HL-60 (cell line): ENCODE results near the gene CTNND2.

Experiments used
- DNase-seq, 2 experiments: peaks; one replicate each; pipeline ENCODE4 v3.0.0-alpha.2; 2010 to 2020; ENCODE audit warnings: low read depth in 1 of 2, low spot score in 1 of 2
- H3K27ac ChIP-seq: fragments of 250-450 bp; sonication (Bioruptor Pico); replicated peaks from 2 replicates; pipeline ENCODE4 v1.5.1; 2020; ENCODE audit warnings: mild to moderate bottlenecking, moderate library complexity
- H3K27me3 ChIP-seq: fragments of 250-450 bp; sonication (Bioruptor Pico); 2 replicates; pipeline ENCODE4 v1.5.1; 2021; ENCODE audit warnings: mild to moderate bottlenecking, moderate library complexity; ENCODE audit not compliant: insufficient read depth, poor library complexity, severe bottlenecking
- H3K4me3 ChIP-seq: replicated peaks from 2 replicates; pipeline ENCODE4 v1.5.1; 2011; ENCODE audit warnings: mild to moderate bottlenecking, control low read depth, low read length; ENCODE audit not compliant: insufficient read depth
- CTCF ChIP-seq: IDR thresholded peaks from one replicate; pipeline ENCODE4 v1.5.1; 2011; ENCODE audit warnings: low read length, control low read depth, inconsistent platforms; ENCODE audit not compliant: insufficient read depth
- GABPA ChIP-seq: IDR thresholded peaks from 2 replicates; pipeline ENCODE4 v1.6.1; 2012; ENCODE audit warnings: low read depth
- POLR2AphosphoS5 ChIP-seq: IDR thresholded peaks from 2 replicates; pipeline ENCODE4 v1.6.1; 2012; ENCODE audit warnings: low read depth
- REST ChIP-seq: IDR thresholded peaks from 2 replicates; pipeline ENCODE4 v1.6.1; 2012; ENCODE audit warnings: low read depth; ENCODE audit not compliant: insufficient replicate concordance
- SPI1 ChIP-seq: IDR thresholded peaks from 2 replicates; pipeline ENCODE4 v1.6.1; 2012; ENCODE audit warnings: low read depth, mild to moderate bottlenecking, borderline replicate concordance

The CTNND2 gene

DNA sequence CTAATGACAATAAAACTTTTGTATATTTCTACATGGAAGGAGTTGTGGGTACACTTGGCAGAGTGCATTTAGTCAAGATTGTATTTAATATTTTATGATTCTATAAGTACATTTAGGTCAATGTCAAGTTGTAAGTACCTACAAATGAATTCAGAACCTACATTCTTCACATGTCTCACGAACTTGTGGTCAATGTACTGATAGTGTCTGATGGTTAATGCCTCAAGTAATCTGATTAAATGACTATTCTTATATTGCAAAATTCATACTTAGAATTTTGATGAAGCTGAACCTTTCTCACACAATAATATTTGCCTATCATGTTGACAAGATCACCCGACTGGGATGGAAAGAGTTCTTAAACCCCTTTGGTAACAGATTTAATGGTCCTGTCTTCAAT lies 444.5 kb downstream of the CTNND2 start:
- no peak for DNase-seq
- TF ChIP-seq SPI1: no peak
- Histone ChIP-seq H3K27me3 (no peaks in the 10 kb centered on the region), H3K27ac (no peak overlapping the region), H3K4me3 (no peak overlapping the region)

DNA sequence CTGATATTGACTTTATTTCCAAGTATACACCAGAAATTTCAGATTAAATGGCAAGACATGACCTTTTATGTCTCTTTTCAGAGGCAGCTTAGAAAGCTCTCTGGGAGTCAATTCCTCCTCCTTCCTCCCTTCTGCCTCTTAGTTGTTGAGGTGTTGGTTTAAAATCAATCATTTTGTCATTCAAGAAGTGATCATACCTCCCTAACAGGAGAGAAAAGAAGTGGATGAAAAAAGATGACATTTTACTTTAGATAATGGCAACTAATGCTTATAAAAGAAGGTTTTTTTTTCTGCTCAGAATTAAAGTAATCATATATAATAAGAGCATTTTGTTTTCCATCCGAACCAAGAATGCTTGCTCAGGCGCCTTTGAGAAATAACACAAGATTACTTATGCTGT lies 448.7 kb downstream of the CTNND2 start:
- Histone ChIP-seq H3K27ac (no peak overlapping the region), H3K27me3 (no peaks in the 10 kb centered on the region), H3K4me3 (no peak overlapping the region)
- DNase-seq: no peak
- TF ChIP-seq SPI1: no peak
- TF ChIP-seq POLR2AphosphoS5: no peak
- no peak for TF ChIP-seq CTCF
- TF ChIP-seq GABPA: no peak
- no peak for TF ChIP-seq REST

DNA sequence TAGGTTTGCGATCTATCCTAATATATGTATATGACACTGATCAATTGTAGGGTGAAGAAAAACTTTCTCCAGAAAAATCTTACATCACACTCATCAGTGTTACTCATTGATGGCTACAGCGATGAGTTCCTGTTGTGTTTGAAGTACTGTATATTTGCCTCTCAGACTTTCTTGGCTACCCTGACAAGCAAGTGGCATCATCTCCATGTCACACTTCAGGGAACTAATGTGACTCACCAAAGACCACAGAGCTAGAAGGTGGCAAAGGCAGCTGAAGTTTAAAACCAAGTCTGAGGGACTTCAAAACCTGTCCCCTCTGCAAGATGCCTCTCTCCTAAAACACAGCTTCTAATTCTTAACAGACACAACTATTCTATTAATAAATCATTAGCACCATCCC lies 451.4 kb downstream of the CTNND2 start:
- no peak for TF ChIP-seq CTCF
- TF ChIP-seq SPI1: no peak
- TF ChIP-seq POLR2AphosphoS5: no peak
- TF ChIP-seq GABPA: no peak
- no peak for TF ChIP-seq REST
- Histone ChIP-seq H3K27ac (no peak overlapping the region), H3K27me3 (no peaks in the 10 kb centered on the region), H3K4me3 (no peak overlapping the region)
- no peak for DNase-seq

- Histone ChIP-seq H3K4me3 (no peak overlapping the region), H3K27ac (no peak overlapping the region), H3K27me3 (no peaks in the 10 kb centered on the region)
- TF ChIP-seq REST (no peak), POLR2AphosphoS5 (no peak), GABPA (no peak), SPI1 (no peak)
- DNase-seq: no peak
Observed at GRCh38 chr5:11449966-11450365, 454.3 kb downstream of the CTNND2 start.
